ENCODE data around the gene DAG1.
A peak's percentile ranks its signal among the peaks of the same experiment; 100 is the strongest.

GRCh38 chr3:49422379-49423248, 47.5 kb upstream of the DAG1 start, which contains the start of gene AMT:
- TF ChIP-seq CTCF (conservative IDR thresholded peaks at IDR 0.05; ENCODE audit: low read depth in 2 of 2): peak; percentile 2 to 27; a peak in 2 of 4 replicates
- TF ChIP-seq EZH2 (IDR thresholded peaks at IDR 0.05; ENCODE audit: low read depth, unreplicated experiment): no peak
- no peak for TF ChIP-seq EZH2phosphoT487 (IDR thresholded peaks at IDR 0.05; ENCODE audit: unreplicated experiment)
- peak; percentile 71; the same call in 1 of the 2 replicates for TF ChIP-seq POLR2AphosphoS5 (IDR thresholded peaks at IDR 0.05; ENCODE audit: low read depth)
- TF ChIP-seq CREB1 (CRISPR knock-in tag; IDR thresholded peaks at IDR 0.05; ENCODE audit: low read depth): peak; percentile 94
- TF ChIP-seq ZNF114 (CRISPR knock-in tag; IDR thresholded peaks at IDR 0.05): no peak
